OCI-LY3 (cell line): ENCODE measurements around the gene SPRYD7.

ENCODE experiments used
- CTCF ChIP-seq: fragments of 200-600, 300-600 bp; sonication (generic); IDR thresholded peaks from 2 replicates; pipeline ENCODE4 v1.5.1; 2014; ENCODE audit warnings: antibody characterized with exemption, low read length, low read depth
- EZH2phosphoT487 ChIP-seq: fragments of 200-600 bp; shearing (Covaris generic); IDR thresholded peaks from 2 replicates; pipeline ENCODE4 v1.6.1; 2018; ENCODE audit warnings: antibody characterized with exemption, mixed run types, low read depth

GRCh38 chr13:49939321-49939720 lies 3.2 kb upstream of the SPRYD7 start:
- no peak for TF ChIP-seq CTCF
- TF ChIP-seq EZH2phosphoT487: no peak
